NT2/D1 (cell line): ENCODE results near the gene TM2D1.

Source experiments
- YY1 ChIP-seq: IDR thresholded peaks from 2 replicates; pipeline ENCODE4 v1.6.1; 2011; ENCODE audit not compliant: insufficient read length, insufficient read depth
- ZNF274 ChIP-seq: IDR thresholded peaks from 2 replicates; pipeline ENCODE4 v1.6.1; 2011; ENCODE audit warnings: mild to moderate bottlenecking, low read depth, low read length

- TF ChIP-seq ZNF274 (no peak), YY1 (no peak)
Measured at GRCh38 chr1:61641578-61642336, 83.2 kb downstream of the TM2D1 start.
